Endothelial cell of umbilical vein (primary cell): Measurements from ENCODE around the gene MMP25. TPM values are rescaled to one million over a fixed set of nuclear protein-coding genes. Genes with fewer than 3 reads are reported as not detected.
A peak's percentile ranks its signal among the peaks of the same experiment; 100 is the strongest.

ENCODE experiments used
- BruUV-seq: library from RNA; stranded (reverse); fragments of 400-500 nt; replicated peaks from 2 replicates; lab custom pipeline; 2021; lab: Mats Ljungman, UMichigan
- CTCF ChIA-PET: fragments of 300-600, 350-600 bp; sonication (Branson Sonifier 250); formaldehyde crosslinking; loops from one replicate; lab custom pipeline; 2021; ENCODE audit warnings: antibody characterized with exemption, inconsistent platforms; lab: Charles Lee
- POLR2A ChIA-PET: fragments of 300-600, 350-600 bp; sonication (Branson Sonifier 250); formaldehyde crosslinking; loops from one replicate; lab custom pipeline; 2021; ENCODE audit warnings: antibody characterized with exemption, inconsistent platforms; lab: Charles Lee
- DNase-seq: peaks from one replicate; pipeline ENCODE4 v3.0.0-alpha.2; 2011; ENCODE audit warnings: low read depth, low spot score
- FAIRE-seq: peaks from 2 replicates; lab custom pipeline; 2011; peaks lifted over from hg19 to GRCh38; lab: Jason Lieb, UNC
- H2AFZ ChIP-seq: 2 replicates; pipeline ENCODE4 v1.6.0; 2012; ENCODE audit warnings: low read depth, low read length, control low read depth, inconsistent platforms
- H3K27ac ChIP-seq: 2 replicates; pipeline ENCODE4 v1.5.1; 2011; ENCODE audit warnings: low read depth, mild to moderate bottlenecking, control low read depth, low read length, moderate library complexity; ENCODE audit not compliant: insufficient read depth
- H3K27me3 ChIP-seq, 2 experiments: 2 replicates each; pipeline versions ENCODE4 v1.6.0 to v1.6.1; 2011; ENCODE audit warnings: low read length in 2 of 2, mixed read lengths in 1 of 2; ENCODE audit not compliant: control insufficient read depth in 2 of 2, insufficient read depth in 2 of 2
- H3K36me3 ChIP-seq, 2 experiments: 2 replicates in 1 of 2; 3 replicates in 1 of 2; pipeline ENCODE4 v1.5.1; 2011; ENCODE audit warnings: low read length in 2 of 2, mild to moderate bottlenecking in 1 of 2, moderate library complexity in 1 of 2; ENCODE audit not compliant: control insufficient read depth in 2 of 2, insufficient read depth in 2 of 2; ENCODE audit errors: extremely low read depth in 1 of 2
- H3K4me1 ChIP-seq: 3 replicates; pipeline ENCODE4 v1.5.1; 2011; ENCODE audit warnings: mild to moderate bottlenecking, low read length; ENCODE audit not compliant: control insufficient read depth, insufficient read depth; ENCODE audit errors: extremely low read depth
- H3K4me2 ChIP-seq: 2 replicates; pipeline ENCODE4 v1.6.1; 2011; ENCODE audit warnings: low read length, control low read depth, mixed read lengths; ENCODE audit not compliant: insufficient read depth
- H3K4me3 ChIP-seq, 3 experiments: fragments of 200-600 bp in 1 of 3; sonication (generic), shearing (Covaris generic) in 1 of 3; replicated peaks in 1 of 3; 2 replicates each; pipeline ENCODE4 v1.5.1; 2011 to 2016; ENCODE audit warnings: control low read depth in 3 of 3, low read length in 3 of 3, mild to moderate bottlenecking in 2 of 3, inconsistent platforms in 1 of 3, low read depth in 1 of 3, moderate library complexity in 1 of 3; ENCODE audit not compliant: insufficient read depth in 1 of 3
- H3K79me2 ChIP-seq: 2 replicates; pipeline ENCODE4 v1.6.0; 2012; ENCODE audit warnings: low read length, inconsistent platforms; ENCODE audit not compliant: control insufficient read depth, insufficient read depth
- H3K9ac ChIP-seq: replicated peaks from 2 replicates; pipeline ENCODE3; 2011; ENCODE audit warnings: low read length, control low read depth; ENCODE audit not compliant: insufficient read depth; ENCODE audit errors: extremely low read depth
- H3K9me1 ChIP-seq: replicated peaks from 3 replicates; pipeline ENCODE4 v1.6.0; 2011; ENCODE audit warnings: mild to moderate bottlenecking, low read length; ENCODE audit not compliant: control insufficient read depth, insufficient read depth; ENCODE audit errors: extremely low read depth
- H3K9me3 ChIP-seq: replicated peaks from 2 replicates; pipeline ENCODE4 v1.5.1; 2012; ENCODE audit warnings: low read length, inconsistent platforms; ENCODE audit not compliant: control insufficient read depth, insufficient read depth
- H4K20me1 ChIP-seq: replicated peaks from 2 replicates; pipeline ENCODE3; 2011; ENCODE audit warnings: mild to moderate bottlenecking, low read length; ENCODE audit not compliant: control insufficient read depth, insufficient read depth; ENCODE audit errors: extremely low read depth
- EZH2 ChIP-seq: IDR thresholded peaks from 2 replicates; pipeline ENCODE4 v1.6.1; 2012; ENCODE audit warnings: borderline replicate concordance, low read depth, mild to moderate bottlenecking, moderate library complexity, low read length, inconsistent platforms; ENCODE audit not compliant: severe bottlenecking
- MAX ChIP-seq: IDR thresholded peaks from 2 replicates; pipeline ENCODE4 v1.6.1; 2011; ENCODE audit not compliant: insufficient read depth, insufficient read length
- POLR2A ChIP-seq: IDR thresholded peaks from 2 replicates; pipeline ENCODE4 v1.6.1; 2012; ENCODE audit warnings: low read depth, mild to moderate bottlenecking, control low read depth, low read length
- POLR2AphosphoS5 ChIP-seq: IDR thresholded peaks from 2 replicates; pipeline ENCODE4 v1.6.1; 2012; ENCODE audit warnings: low read depth, mild to moderate bottlenecking, control low read depth, low read length, moderate library complexity; ENCODE audit not compliant: insufficient read depth
- dilution Hi-C: fragments of 300-500 bp; cut with MboI; formaldehyde crosslinking; loops from one replicate; pipeline ENCODE4 v1.15.0; 2019; ENCODE audit warnings: low sequenced_read_pairs; ENCODE audit not compliant: extremely low pct_ligation_motif_present
- intact Hi-C: fragments of 100-400 bp; cut with micrococcal nuclease; formaldehyde crosslinking; loops from one replicate; pipeline ENCODE4 v1.10.0; 2022
- polyA plus RNA-seq, 4 experiments: library from polyadenylated mRNA; depleted of rRNA in 3 of 4; stranded (reverse) in 3 of 4; unstranded in 1 of 4; fragments of >200 nt; gene quantifications; 2 replicates each; pipeline versions ENCODE4 v1.2.1 to v1.2.3, GENCODE V29; 2011 to 2012; ENCODE audit warnings: missing spikeins in 1 of 4
- total RNA-seq: library from RNA; stranded (reverse); gene quantifications from 2 replicates; pipeline ENCODE4 v1.2.3, GENCODE V29; 2021

Gene MMP25
- total and polyA plus RNA-seq, 2 donors (not counting 3 experiments of a cell fraction or from before 2014, with no cell fraction given), result 0.08 to 0.35 TPM

DNA sequence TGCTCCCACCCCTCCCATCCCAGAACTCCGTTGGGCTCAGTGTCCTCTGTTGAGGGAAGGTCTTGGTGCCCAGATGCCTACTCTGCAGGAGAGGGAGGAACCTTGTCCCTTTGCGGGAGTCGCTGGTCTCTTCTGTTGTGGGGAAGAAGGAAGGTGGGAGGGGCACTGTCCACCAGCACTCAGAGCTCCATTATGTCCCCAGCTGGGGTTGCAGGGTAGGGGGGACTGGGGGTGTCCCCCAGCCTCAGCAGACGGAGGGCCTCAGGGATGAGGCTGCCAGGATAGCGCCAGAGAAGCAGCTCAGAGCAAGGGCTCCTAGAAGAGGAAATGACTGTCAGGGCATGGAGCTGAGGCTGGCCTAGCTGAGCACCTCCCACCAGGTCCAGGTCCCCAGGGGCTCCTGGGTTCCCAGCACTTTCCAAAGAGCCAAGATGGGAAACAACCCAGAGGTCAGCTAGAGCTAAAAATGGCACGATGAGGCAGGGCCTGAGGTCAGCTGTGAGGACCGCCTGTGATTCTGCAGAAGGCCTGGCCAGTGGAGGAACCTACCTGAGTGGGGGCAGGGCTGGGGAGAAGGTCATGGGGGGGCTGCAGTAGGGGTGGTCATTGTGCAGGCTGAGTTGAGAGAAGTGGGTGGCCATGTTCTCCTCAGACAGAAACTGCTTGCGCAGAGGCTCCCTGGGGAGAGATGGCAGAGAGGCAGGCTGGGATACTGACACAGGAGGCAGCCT is 23.5 kb upstream of the MMP25 start:
- peak overlapping the region; percentile 83 for H3K4me2 ChIP-seq
- H2AFZ ChIP-seq, result no peak overlapping the region
- dilution Hi-C loops, result no loop called here
- H3K36me3 ChIP-seq, result peaks cover 0 to 9% of the 10 kb centered on the region in 2 experiments
- H3K27ac ChIP-seq, result peak overlapping the region; percentile 98
- H4K20me1 ChIP-seq, result no peaks in the 10 kb centered on the region
- TF ChIP-seq MAX, result no peak
- peak; percentile 87 for TF ChIP-seq POLR2A
- TF ChIP-seq POLR2AphosphoS5, result peak; percentile 43
- FAIRE-seq (peak; percentile 78), DNase-seq (peak; percentile 16)
- no peaks in the 10 kb centered on the region for H3K9me1 ChIP-seq
- H3K79me2 ChIP-seq, result peaks cover 2% of the 10 kb centered on the region
- H3K9ac ChIP-seq, result peak overlapping the region; percentile 90
- POLR2A ChIA-PET, result no interaction called here
- peak overlapping the region in 2 of 3 experiments; percentile 53 to 61 for H3K4me3 ChIP-seq
- no peaks in the 10 kb centered on the region for H3K27me3 ChIP-seq
- intact Hi-C loops, result no loop called here
- BruUV-seq, result no TSS peak
- peaks cover 18% of the 10 kb centered on the region for H3K4me1 ChIP-seq
- CTCF ChIA-PET, result interaction anchor here (1.4 to 6.1 kb wide), 5 partner anchors 8 to 107 kb away, joined by 4 to 52 read pairs (median 9); no protein-coding TSS in a partner anchor
- no peaks in the 10 kb centered on the region for H3K9me3 ChIP-seq

DNA sequence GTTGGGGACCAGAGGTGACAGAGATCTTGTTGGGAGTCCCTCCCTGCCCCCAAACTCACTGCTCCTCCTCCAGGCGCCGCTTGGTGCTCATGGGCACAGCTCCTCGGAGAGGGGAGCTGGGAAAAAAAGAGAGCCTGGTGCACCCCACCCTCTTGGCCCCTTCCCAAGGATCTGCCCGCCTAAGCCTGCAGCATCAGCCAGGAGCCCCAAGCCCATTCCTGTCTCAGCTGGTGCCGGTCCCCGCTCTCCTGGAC is 23.0 kb upstream of the MMP25 start:
- no TSS peak for BruUV-seq
- H3K9ac ChIP-seq, result peak overlapping the region; percentile 47
- DNase-seq (no peak), FAIRE-seq (no peak)
- no peaks in the 10 kb centered on the region for H3K9me1 ChIP-seq
- intact Hi-C loops, result no loop called here
- H3K79me2 ChIP-seq, result peaks cover 2% of the 10 kb centered on the region
- H3K36me3 ChIP-seq, result peaks cover 0 to 9% of the 10 kb centered on the region in 2 experiments
- peak overlapping the region in 2 of 3 experiments; percentile 1 to 61 for H3K4me3 ChIP-seq
- no peaks in the 10 kb centered on the region for H3K27me3 ChIP-seq
- TF ChIP-seq POLR2A (peak; percentile 54), EZH2 (no peak)
- no peaks in the 10 kb centered on the region for H4K20me1 ChIP-seq
- no peak overlapping the region for H2AFZ ChIP-seq
- POLR2A ChIA-PET, result no interaction called here
- peak overlapping the region; percentile 83 for H3K4me2 ChIP-seq
- CTCF ChIA-PET, result interaction anchor here (1.4 to 6.1 kb wide), 3 partner anchors 7 to 79 kb away, joined by 4 to 52 read pairs (median 9); no protein-coding TSS in a partner anchor
- peak overlapping the region; percentile 98 for H3K27ac ChIP-seq
- dilution Hi-C loops, result no loop called here
- peaks cover 18% of the 10 kb centered on the region for H3K4me1 ChIP-seq
- H3K9me3 ChIP-seq, result no peaks in the 10 kb centered on the region
